HG02970 (cell line): Measurements from ENCODE around the gene CCDC167.
"Not testable (repeated sequence)": the region's sequence is repeated elsewhere in the genome, so short reads cannot be mapped to it uniquely, and the experiment has no call there.

Experiments used
- ATAC-seq: cut with Tn5 transposase; IDR thresholded peaks from one replicate; pipeline ENCODE4 v1.9.1; 2021; ENCODE audit warnings: mild to moderate bottlenecking, moderate library complexity, moderate number of reproducible peaks; ENCODE audit not compliant: unreplicated experiment, low FRiP score

Gene CCDC167

DNA sequence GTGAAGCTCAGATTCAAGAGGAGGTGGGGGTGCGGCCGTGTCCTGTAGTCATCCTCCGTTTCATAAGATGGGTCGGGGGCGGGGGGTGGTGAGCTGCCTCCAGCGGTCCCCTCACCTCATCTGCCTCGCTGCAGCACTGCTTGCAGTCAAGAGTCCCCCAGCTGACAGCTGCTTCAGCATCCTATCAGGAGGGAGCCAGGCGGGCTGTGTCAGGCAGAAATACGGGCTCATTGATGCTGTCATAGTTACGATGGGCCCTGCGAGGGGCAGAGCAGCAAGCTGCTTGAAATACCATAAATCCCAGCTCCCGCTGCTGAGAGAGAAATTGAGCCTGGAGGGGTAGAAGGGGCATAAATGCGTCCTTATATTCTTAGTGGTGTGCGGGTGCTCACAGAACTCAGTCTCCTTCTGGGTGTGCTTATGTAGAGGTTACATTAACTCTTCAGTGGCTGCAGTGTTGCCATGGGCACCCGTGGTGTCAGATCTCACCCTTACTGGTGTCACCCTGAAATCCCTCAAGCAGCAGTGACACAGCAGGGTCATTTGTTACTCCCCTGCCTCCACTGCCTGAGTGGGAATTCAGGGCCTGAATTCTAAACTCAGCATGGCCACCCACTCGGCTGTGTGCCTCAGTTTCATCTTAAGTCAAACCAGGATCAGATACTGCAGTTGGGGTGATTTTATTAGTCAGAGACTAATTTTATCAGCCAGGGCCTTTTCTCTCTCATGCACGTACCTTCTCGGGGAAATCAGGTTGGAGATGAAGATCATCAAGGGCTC, 21.8 kb downstream of the CCDC167 start:
- no peak for ATAC-seq

DNA sequence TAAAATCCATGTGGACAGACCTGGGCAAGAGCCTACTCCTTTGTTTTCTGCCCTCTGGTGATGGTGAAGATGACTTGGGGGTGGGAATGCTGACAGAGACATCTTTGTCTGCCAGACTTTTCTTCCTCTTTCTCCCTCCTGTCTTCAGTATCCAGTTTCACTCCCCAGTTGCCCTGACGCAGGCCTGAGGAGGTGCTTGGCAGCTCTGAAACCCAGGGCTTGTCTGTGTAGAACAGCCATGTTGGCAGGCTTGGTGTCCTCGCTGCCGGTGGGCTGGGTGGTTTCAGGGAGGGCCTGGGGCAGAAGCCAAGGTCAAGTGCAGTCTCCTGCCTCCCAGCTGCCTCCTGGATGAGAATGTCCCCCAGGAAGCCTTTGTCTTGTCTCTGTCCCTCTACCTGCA, 22.5 kb downstream of the CCDC167 start:
- no peak for ATAC-seq

DNA sequence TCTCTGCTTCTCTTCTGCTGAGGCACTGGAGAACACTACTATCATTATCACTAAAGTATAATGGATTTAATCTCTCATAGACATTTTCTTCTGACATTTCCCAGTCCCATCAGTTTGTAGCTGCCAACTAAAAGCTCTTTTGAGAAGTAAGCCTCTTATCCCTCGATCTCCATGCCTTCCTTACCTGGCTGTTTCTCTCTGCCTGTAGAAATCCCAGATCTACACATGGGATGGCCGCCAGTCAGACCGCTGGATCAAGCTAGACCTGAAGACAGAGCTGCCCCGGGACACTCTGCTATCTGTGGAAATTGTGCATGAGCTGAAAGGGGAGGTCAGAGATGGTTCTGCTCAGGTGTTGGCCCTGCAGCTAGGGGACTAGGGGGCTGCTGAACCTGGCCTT, 25.4 kb downstream of the CCDC167 start:
- no peak for ATAC-seq

DNA sequence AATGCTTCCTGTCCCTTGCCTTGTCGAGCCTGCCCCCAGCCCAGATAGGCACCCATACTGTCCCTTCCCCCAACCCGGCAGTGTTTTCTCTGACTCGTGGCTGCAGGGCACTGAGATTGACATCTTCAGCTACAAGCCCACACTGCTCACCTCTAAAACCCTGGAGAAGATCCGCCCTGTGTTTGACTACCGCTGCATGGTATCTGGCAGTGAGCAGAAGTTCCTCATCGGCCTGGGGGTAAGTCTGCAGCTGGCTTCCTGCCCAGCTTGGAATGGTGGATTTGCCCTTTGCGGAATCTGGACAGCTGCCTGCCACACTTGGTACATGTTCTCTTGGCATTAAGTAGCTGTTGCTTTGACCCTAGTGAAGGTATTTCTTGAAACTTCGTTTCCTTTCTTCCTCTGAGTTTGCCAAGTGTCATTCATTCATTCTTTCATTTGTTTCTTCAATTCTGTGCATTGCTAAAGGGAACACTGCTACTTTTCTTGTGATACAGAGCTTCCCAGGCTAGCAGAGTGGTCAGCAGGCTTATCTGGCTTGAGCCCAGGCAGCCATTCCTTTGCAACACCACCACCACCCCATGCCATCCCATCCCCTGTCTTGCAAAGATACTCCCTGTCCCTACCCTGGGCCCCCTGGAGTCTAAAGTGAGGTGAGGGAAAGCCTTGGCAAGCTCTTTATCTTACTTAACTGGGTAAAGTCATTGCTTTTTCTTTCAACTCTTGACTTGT, 26.2 kb downstream of the CCDC167 start:
- ATAC-seq, result no peak

DNA sequence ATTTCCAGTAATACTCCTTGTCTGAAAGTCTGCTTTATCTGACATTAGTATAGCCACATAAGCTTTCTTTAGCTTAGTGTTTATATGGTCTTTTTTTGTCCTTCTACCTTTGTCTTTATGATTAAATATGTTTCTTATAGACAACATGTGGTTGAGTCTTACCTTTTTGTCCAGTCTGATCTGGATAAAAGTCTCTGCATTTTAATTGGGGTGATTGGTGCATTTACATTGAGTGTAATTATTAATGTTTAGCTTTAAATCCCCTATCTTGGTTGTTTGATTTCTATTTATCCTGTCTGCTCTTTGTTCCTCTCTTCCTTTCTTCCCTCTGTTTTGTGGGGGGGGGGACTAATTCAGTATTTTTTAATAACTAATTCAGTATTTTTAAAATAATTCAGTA, 32.0 kb downstream of the CCDC167 start:
- no peak for ATAC-seq

DNA sequence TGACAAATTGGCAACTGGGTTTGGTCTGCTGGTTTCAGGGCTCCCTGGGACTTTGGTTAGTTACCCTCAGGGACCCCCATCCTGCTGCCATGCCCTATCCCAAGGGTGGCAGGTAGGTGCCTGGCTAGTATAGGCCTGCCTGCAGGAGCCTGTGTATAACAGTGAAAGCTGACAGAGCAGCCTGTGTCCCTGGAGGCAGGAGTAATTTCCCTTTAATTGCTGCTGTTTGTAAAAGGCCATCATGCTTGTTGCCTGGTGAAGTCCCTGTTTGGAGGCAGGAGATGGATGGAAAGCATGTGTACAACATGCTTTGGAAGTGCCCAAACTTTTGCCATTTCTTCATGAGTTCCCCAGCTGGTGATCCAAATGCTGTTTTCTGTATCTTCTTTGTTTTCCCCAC, 36.6 kb downstream of the CCDC167 start:
- ATAC-seq, result no peak

DNA sequence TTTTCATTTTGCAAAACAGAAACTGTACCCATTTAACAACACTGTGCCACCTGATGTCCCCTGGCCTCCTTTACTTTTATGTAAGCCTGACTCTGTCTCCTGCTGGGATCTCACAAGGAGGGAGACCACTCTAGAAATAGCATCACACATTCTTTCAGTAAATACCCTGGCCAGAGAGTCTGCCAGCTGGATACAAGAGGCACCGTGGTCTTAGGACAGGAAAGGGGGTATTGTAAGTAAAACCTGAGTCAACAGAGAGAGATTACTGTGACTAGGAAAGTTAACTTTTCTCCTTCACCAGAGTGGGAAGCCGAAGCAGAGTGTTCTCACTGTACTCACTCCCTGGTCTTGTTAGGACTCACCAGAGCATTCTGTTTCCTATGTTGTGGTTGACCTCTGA, 38.9 kb downstream of the CCDC167 start:
- no peak for ATAC-seq

DNA sequence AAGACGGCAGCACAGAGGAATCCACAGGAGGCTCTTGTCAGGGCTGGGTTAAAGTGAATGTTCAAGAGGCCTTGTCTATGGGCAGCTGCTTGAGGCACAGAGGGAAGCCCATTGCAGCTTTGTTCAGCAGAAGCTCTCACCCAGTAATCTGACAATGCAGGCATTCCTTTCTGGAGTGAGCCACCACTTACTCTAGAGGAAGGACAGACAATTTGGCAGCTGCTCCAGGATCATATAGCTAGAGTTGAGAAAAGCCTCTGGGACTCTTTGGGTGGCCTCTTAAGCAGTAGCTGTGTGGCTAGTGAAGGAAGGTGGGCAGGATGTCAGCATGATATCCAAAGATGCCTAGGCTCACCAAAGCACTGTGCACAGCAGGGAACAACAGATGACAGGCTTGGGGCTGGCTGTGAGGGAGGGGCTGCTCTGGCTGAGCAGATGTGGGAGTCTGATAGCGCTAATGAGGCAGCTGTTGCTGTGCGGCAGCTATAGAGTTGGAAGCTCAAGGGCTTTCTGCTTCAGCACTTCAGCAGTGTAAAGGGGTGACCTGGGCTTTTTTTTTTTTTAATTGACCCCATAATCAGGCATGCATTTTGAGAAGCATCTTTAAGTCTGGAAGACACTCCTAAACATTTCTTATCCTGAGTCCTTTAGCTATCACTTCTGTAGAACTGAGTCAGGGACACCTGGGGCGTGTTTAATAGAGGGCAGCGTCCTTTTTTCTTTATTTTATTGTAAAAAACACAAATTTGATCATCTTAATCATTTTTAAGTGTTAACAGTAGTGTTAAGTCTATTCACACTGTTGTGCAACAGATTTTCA, 39.5 kb downstream of the CCDC167 start:
- ATAC-seq, result no peak

DNA sequence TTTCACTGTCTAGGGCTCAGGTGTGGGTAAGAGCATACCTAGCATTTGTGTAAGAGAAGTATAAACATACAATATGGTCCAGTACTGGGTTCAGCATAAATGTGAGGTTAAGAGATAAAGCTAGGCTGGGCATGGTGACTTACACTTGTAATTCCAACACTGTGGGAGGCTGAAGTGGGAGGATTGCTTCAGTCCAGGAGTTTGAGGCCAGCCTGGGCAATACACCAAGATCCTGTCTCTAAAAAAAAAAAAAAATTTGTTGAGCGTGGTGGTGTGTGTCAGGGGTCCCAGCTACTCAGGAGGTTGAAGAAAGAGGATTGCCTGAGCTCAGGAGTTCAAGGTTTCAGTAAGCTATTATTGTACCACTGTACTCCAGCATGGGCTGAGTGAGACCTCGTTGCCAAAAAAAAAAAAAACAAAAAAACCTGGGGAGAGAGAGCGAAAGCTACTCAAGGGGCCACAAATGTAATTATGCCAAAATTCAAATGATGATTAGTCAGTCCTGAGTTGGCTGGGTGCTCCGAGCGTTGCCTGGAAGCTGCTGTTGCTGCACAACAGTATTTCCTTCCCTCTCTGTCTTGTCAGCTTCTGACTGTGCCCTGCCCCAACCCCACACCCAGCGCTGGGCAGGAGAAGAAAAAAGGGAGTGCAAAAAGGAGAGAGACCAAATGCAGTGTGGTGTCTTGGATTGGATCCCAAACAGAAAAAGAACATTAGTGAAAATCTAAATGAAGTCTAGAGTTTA, 42.7 kb downstream of the CCDC167 start:
- ATAC-seq, result no peak

DNA sequence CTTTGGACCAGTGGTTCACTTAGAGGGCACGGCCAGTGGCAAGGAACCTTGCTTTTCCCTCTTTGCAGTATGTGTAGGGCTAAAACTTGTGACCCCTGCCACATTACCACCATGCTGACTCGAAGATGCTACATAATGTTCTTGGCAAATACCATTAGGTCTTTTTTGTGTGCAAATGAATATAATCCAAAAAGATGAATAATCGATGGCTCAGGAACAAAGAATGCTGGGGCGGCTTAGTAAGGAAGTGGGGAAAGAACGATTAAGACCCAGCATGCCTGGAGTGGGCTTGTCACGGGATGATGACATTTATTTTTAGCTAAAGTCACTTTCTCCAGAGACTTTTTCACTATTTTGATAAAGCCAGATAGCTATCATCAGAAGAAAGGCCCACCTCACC, 43.6 kb downstream of the CCDC167 start:
- no peak for ATAC-seq

DNA sequence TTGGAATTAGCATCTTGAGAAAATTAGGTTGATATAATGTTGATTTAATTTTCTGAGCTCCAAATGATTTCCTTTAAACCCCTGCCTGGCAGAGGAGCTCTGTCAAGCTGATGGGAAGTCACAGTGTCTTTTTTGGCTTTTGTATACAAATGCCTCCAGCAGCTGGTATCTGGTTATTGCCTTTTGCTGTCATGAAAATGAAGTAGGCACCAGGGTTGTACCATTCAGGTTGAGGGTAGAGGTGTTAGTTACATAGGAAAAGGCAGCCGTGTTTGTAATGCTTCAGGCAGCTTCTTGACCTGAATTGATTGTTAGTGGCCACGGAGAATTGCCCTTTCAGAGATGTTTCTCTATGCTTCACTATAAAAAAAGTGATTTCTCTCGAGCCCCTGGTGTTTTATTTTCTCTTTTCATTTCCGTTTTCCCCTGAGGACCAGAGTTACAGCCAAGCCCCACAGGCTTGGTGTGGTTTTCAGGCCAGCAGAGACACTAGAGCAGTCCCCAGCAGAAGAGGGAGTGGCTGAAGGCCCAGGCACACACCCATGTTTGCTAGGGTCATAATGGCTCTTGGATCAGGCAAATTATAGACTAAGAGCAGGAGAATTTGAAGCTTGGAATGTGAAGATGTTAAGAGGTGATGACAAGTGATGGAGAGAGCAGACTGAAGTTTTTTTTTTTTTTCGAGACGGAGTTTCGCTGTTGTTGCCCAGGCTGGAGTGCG, 45.1 kb downstream of the CCDC167 start:
- no peak for ATAC-seq

DNA sequence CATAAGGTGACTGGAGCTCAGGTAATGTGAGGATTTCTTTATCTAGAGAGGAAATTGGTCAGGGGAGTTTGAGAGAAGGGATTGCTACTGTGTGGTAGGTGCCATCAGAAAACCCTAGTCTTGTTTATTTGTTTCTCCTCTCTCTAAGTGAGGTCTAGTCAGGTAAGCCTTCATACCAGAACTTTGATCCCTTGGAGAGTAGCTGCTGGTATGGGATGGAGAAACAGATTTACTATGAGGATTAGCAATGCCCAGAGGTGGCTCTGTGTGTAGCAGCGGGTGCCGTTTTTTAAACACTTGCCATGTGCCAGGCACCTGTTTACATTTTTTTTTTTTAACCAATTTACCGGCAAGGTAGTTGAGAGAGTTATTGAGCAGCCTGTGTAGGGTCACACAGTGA, 47.2 kb downstream of the CCDC167 start:
- no peak for ATAC-seq

DNA sequence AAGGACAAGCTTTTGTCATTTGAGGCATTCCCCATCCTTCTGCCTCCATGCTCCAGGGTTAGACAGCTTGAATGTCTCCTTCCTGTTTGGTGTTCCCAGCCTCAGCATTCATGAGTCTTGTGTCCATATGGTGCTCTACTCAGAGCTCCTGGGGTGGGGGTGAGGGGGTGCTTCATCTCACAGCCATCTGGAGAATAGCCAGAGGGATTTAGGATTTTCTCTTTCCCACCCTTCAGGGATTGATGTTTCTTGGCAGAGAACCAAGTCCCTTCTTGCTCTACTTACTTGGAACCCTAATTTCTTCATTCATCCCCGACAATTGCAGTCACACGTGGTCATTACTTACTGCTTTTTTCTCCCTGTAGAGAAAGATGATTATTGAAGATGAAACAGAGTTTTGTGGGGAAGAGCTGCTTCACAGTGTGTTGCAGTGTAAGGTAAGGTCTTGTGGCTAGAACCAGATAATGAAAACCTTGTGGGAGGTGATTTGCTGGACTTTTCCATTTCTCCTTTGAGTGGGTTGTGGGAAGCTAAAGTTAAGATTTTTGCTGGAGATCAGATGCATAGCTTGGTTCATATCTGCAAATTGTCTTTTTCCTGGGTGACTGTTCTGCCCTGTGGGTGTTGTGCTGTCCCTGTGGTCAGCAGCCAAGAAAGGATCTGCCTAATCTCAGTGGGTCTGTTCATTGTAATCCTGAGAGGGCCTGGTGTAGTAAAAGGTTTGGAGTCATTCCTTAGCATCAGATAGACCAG, 48.1 kb downstream of the CCDC167 start:
- no peak for ATAC-seq

DNA sequence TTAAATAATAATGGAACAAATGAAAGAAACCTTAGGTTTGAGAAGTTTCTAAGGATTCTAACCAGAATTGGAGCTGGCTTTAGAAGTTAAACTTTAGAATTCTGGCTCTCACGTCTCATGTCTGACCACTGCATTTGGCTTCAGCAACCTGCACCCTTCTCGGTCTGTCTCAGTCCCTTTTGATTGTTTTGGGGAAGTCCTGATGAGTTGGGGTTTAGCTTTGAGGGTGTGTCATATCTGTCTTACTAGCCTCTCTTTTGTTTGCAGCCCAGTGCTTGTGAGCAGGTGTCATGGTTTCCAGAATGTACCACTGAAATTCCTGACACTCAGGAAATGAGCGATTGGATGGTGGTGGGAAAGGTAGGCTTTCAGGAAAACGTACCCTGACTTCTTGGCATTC, 49.7 kb downstream of the CCDC167 start:
- ATAC-seq, result no peak

DNA sequence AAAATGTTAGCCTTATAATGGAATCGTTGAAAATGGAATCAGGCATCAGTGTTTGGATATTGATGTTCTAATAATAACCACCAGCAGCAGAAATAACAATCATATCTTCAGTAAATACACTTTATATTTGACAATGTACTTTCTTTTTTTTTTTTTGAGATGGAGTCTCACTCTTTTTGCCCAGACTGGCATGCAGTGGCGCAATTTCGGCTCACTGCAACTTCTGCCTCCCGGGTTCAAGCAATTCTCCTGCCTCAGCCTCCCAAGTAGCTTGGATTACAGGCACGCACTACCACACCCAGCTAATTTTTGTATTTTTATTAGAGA, 56.5 kb downstream of the CCDC167 start:
- ATAC-seq, result not testable (repeated sequence)

DNA sequence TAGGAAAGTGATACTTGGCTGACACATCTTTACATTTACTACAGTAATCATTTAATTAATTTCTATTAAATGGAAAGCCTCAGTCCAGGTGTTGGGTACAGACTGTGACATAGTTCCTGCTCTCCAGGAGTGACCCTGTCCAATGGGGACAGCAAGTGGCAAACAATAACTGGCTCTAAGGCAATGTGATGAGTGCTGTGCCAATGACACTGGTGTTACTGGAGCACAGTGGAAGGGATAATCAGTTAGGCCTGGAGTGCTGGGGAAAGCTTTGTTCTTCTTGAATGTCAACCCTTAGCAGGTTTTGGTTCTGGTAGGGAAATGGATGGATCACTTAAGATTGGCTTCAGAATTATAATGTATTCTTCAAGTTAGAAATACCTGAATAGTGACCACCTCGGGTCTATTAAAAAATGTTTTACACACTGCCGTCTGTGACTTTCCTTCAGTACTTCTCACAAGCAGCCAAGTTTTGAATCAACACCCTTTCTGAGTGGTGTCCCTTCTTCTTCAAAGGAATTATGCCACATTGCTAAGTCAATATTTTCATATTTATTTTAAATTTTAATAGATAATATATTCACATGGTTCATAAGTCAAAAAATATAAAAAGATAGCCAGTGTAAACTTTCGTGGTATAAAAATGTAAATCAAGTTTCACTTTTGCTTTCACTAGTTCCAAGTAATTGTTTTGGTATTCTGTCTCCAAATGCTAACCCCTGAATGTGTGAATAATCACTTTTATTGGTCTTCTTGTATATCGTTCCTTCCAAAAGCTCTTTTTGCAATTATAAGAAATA, 57.1 kb downstream of the CCDC167 start:
- ATAC-seq, result no peak

DNA sequence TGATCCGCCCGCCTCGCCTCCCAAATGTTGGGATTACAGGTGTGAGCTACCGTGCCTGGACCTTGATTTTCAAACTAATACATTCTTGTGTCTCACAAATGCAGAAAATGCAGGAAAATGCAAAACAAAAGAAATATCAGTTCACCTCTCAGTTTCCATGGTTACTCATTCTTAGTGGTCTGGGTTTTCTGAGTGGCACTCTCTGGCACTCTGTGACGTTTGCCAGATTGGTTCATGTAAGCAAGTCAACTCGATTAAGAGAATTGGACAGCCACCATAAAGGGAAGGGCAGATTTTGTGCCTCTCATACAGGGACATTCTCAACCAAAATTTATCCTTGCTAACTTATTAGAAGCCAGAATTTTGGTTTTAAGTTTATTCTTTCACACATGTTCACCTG, 58.0 kb downstream of the CCDC167 start:
- ATAC-seq, result no peak

DNA sequence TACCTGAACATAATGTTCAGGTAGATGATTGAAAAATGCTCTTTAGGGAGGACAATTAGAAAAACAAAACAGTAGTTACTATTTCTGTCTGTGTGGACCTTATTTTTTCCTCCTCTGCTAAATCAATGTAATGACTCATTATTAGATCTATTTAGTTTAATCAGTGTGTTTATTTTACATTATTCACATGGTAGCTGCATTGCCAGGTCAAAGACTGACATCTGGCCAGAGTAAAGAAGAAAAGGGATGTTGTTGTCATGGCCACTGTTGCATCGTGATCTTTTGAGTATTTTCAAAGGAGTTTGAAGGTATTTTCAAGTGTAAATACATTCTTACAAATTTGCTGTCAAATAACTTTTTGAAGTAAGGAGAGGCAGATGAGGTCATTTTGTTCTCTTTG, 60.8 kb downstream of the CCDC167 start:
- no peak for ATAC-seq

DNA sequence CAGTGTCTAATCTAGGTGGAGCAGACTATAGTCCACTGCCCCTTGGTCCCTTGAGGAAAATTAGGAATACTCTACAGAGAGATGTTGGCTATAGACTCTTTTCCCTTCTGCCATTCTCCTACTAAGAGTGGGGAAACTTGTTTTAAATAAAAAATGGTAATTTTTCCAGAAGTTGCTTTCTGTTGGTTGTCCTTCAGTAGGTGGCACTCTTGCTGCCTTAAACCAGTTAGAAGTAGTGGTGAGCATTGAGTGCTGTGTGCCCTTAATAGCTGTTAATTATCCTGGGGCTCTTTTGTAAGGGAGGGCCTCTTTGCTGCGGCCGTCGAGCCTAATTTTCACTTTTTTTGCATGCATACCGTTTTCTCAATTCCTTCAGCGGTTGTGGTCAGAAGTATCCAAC, 63.9 kb downstream of the CCDC167 start:
- no peak for ATAC-seq
